Muscle of arm (tissue), 12 donors: Measurements from ENCODE around the gene GREB1. TPM values are rescaled to one million over a fixed set of nuclear protein-coding genes. Genes with fewer than 3 reads are reported as not detected.
A peak's percentile ranks its signal among the peaks of the same experiment; 100 is the strongest.

ENCODE experiments used
- DNase-seq: peaks from one replicate; pipeline ENCODE4 v3.0.0-alpha.2; 2013
- polyA plus RNA-seq, 12 donors: library from polyadenylated mRNA; unstranded; fragments of 120-200 nt; gene quantifications; one replicate each; pipeline ENCODE4 v1.2.1, GENCODE V29; 2013; ENCODE audit not compliant: insufficient read length in 12 of 12

The GREB1 gene
- polyA plus RNA-seq, 12 donors, result 9.0 to 18.8 (median 11.4) TPM; not detected in 1

DNA sequence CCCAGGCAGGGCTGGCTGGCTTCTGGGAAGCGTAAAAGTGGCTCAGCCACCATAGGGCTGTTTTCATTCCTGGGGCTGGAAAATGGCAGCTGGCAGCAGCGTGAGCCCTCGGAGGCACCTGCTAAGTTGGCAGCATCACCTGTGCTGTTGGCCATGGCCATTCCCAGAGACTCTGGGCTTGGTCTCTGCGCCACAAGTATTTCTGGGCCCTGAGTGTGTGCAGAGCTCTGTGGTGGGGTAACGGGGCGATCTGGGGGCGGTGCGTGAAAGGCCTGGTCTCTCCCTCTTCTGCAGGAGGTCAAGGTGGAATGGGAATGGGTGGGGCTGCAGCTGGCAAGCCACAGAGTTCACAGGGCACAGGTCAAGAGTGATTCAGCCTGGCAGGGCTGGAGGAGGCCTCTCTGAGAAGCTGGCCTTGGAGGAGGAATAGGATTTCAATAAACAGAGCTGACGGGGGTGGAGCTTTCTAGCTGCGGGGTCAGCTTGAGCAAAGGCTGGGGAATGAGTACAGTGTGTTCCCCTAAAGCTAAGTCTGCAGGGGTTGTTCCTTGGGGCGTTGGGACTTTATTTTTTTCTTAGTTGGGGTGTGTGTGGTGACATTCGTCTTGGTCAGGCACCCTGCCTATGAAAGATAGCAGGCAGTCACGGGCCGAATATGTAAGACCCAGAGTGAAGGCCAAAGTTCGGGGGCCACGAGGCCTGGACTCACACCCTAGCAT lies 146.5 kb downstream of the GREB1 start:
- DNase-seq, result no peak

DNA sequence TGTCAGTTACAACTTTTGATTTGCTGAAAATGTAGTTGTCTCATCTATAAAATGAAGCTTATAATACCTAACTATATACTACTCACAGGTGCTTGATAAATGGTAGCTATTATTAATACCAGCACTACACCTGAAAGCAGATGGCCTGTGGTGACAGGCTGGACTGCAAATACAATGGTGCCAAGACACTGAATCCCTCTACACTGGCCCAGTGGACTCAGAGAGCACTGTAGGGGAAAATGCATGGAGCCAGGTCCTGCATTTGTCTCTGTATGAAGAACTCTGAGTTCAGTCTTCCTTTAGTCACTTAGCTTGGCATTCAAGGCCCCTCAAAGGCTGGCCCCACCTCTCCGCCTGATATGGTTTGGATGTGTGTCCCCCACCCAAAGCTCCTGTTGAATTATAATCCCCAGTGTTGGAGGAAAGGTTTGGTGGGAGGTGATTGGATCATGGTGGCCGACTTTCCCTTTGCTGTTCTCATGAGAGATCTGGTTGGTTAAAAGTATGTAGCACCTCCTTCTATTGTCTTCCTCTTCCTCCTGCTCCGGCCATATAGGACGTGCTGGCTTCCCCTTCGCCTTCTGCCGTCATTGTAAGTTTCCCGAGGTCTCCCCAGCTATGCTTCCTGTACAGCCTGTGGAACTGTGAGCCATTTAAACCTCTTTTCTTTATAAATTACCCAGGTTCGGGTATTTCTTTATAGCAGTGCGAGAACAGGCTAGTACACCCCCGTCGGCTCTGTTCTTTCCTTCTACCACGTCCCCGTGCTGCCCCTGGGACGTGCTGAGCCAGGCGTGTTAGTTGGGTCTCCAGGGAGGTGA lies 147.3 kb downstream of the GREB1 start:
- no peak for DNase-seq

DNA sequence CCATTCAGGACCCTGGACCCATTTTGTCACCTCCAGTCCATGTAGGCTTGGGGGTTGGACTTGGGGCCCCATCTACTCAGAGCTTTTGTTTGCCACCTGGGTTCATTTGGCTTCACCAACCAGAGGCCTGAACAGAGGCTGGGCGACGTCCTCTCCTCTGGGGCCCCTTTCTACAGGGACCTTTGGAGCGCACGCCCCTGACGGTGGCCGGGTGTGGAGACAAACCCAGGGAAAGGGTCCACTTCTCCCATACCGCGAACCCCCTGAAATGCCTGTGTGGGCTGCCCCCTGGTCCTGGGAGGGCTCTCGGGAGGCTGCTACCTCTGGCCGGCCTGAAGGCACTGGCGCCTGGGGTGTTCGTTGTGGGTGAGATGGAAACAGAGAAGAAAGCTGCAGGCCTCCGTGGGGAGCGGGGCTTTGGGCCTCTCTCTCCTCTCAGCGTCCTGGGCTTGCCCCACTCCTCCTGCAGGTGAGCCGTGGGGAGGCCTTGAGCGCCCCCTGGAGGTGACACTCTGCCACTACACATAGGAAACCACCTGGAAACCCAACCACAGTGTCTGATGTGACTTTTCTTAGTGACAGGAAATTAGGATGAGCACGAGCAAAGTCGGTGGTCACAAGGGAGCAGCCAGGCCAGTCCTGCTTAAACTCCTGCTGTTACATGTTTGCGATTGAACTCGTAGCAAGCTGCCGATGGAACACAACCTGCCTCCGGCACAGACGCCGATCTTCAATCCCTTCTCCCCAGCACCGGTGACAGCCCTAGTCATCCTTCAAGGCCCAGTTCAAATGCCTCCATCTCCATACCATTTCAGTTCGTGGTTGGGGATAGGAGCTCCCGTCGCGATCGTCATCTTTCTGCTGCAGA lies 148.1 kb downstream of the GREB1 start:
- DNase-seq, result no peak

DNA sequence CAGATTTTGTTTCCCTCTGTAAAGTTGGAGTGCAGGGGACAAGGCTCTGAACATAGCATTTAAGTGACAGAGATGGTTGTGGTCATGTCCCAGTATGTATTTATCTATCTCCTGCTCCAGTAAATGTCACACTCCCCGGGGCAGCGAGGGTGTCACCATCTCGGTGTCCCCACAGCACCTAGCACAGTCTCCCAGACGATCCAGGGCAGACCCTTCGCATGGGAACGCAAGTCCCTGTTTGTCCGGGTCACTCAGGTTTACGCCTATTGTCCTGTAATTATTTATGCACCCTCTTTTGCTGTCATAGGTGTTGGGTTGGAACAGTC lies 148.7 kb downstream of the GREB1 start:
- DNase-seq, result no peak

DNA sequence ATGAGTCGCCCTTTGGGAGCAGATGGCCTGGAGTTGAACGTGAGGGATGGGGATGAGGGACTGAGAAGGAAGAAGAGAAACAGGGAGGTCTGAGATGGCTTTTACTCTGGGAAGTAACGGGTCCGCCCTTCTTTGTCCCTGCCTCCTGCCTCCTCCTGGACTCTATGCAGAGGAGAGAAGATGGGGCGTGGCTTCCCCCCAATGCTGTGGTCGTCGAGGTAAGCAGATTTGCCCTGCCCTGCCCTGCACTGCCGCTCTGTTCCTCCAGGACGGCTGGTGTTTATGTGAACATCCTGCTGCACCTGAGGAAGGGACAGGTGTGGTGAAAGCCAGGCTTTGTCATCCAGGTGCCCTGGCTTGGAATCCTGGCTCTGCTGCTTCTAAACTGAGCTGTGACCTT lies 149.6 kb downstream of the GREB1 start:
- no peak for DNase-seq

DNA sequence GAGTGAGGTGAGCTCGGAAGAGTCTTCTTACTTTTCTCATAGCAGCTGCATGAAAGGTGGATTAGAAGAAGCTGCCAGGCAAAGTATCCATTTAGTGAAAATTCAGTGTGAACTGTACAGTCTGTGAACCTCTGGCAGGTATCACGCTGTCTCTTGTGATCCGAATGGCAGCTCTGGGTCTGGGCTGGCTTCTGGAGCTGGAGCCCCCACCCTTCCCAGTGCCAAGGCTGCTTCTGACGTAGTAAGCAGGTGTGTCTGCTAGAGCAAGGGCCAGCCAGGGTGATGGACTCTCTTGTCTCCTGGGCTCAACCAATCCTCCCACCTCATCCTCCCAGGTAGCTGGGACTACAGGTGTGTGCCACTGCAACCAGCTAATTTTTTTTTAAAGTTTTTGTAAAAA lies 150.1 kb downstream of the GREB1 start:
- no peak for DNase-seq

DNA sequence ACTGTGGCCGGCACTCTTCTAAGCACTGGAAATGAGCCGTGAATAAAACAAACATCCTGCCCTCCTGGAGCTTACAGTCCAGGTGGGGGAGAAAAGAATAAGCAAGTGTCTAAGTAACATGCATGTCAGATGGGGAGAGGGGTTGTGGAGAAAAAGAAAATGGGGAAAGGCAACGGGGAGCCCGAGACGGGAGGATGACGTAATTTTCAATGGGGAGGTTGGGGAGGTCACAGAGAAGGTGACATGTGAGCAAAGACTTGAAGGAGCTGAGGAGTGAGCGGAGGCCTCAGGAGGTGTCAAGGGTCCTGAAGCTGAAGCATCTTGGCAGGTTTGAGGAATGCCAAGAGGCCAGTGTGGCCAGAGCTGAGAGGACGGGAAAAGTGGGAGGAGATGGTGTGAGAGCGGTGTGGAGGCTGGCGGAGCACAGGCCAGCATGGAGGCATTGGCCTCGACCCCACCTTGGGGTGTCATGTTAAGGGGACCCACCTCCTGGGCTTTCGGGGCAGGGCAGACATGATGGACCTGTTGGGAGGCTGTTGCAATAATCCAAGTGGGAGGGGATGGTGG lies 151.1 kb downstream of the GREB1 start:
- DNase-seq, result no peak

DNA sequence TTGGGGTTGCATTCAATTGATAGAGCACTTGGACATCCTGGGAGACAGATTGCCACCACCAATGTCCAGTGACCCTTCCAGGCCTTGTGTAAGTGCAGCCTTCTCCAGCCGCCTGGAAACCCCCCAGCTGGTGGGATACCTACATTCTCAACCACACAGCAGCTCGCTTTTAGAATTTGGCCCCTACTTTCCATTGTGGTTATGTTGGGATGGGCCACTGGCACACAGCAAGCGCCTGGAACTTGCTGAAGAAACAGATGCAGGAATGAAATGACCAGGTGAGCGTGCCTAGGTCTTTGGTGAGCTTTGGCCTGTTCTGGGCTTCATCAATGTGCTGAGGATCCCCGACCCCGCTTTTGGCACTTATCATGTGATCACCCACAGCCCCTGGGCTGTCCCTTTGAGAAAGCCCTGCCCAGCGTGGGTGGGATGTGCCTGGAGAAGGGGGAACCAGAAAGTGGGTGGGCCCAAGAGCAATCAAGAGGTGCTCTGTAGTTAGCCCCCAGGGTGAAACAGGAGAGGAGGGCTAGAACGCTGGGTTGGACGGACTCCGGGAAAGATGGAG lies 152.1 kb downstream of the GREB1 start:
- DNase-seq, result no peak

DNA sequence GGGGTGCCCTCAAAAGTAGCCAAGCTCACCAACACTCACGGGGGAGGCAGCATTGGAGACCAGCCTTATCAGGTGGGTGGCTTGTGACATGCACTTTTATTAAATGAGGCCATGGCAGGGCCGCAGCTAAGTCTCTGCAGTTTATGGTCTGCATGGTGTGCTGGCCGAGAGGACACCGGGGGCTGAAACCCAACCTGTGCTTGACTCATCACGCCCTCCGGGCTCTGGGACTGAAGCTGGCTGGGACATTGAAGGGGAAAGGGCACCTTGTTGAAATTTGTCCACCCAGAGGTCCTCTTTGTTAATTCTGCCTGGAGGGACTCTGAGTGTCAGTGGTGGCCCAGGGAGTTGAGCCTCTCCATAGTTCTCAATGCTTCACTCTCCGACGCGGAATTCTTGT lies 153.9 kb downstream of the GREB1 start:
- no peak for DNase-seq

DNA sequence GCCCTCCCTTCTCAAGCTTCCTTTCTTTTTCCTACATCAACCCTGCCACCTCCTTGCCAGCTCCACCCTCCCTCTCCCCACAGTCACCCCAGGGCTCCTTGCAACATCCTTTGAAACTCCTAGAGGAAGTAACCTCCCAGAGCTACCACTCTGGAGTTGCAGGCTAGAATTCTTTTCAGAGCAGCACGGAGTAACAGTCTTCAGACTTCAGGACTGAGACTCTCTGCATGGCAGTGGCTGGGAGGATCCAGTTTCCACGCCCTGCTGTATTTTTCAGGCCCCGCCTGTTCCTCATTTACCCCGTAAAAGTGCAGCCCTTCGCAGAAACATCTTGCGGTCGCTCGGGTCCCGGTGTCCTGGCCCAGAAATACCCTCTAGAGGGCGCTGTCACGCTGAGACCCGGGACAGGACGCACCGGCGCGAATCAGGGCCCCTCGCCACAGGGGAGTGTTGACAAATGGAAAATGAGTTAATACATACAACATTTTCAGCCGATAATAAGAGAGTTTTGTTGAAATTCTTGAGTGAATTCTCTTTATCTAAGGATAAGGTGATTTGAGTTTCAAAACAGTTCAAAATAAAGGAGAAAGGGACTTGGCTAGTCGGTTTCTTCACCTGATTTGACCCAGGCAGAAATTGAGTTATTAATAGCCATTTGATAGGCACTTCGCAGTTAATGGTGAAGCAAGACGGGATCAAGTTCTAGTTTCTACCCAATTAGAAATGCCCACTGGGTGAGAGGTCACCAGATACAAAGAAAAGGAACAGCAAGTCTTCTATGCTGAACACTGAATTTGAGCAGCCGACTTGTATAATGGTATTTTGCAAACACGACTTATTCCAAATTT lies 154.6 kb downstream of the GREB1 start:
- DNase-seq, result peak; percentile 61

DNA sequence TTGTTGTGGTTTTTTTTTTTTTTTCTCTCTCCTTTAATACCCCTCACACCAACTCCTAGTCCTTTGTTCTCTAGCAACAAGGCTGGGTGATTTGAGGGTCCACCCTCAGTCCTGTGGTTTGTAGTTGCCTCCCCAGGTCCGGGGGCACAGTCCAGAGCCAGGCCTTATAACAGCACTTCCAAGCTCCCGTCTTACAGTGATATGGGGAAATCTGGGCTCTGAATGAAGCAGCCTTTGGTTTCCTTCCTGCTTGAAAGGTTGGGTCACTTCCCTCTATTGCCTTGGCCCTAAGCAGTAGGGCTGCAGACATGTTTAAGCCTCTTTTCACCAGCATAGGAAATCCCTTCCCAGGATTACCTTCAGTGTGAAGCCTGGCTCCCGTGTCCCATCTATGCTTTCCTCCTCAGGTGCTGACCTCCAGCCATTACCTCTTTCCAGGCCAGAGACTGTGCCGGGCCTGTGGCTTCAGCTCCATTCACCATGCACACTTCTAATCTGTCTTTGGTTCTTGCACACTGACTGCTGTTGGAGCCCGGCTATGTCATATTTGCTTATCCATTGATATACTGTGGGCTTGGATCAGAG lies 157.3 kb downstream of the GREB1 start:
- DNase-seq, result no peak

Other genes with a start within 250 kb of the GREB1 start
- 100 to 1,000 TPM in 1 of 12 donors, 10 to 100 TPM in 11; 45.4 to 440 (median 50.0) TPM for gene ROCK2, start 189.4 kb upstream of the GREB1 start, polyA plus RNA-seq
- gene E2F6, start 67.9 kb upstream of the GREB1 start, polyA plus RNA-seq, result 10 to 100 TPM in 11 of 12 donors, not detected in 1; 11.2 to 24.1 (median 19.5) TPM
- gene NTSR2, start 136.2 kb downstream of the GREB1 start, polyA plus RNA-seq, result not detected
- 100 to 1,000 TPM in 1 of 12 donors, 10 to 100 TPM in 11; 13.8 to 207 (median 21.0) TPM for gene LPIN1, start 212.6 kb downstream of the GREB1 start, polyA plus RNA-seq